Activated T-cell treated with anti-CD3 and anti-CD28 coated beads for 4 hours (primary cell): ENCODE measurements around the gene ACE.

Experiments used
- DNase-seq: peaks from one replicate; pipeline ENCODE4 v3.0.0-alpha.2; 2020

Gene ACE

DNA sequence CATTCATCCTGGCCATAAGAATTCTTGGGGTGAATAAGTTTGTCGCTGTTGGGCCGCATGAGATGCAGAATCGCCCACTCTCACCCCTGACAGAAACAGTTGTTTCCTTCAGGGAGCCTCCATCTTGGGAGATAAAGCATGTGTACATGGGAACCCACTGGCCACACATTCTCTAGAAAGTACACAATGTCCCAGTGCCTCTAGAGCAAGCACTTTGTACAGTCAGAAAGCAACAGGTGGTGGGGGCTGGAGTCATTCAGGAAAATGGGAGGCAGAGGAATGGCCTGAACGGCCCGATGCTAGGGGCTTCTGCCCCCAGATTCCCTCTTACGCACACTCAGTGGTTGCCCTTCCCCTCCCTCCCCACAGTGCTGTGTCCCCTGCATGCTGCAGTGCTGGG lies 16.1 kb downstream of the ACE start:
- DNase-seq, result no peak

DNA sequence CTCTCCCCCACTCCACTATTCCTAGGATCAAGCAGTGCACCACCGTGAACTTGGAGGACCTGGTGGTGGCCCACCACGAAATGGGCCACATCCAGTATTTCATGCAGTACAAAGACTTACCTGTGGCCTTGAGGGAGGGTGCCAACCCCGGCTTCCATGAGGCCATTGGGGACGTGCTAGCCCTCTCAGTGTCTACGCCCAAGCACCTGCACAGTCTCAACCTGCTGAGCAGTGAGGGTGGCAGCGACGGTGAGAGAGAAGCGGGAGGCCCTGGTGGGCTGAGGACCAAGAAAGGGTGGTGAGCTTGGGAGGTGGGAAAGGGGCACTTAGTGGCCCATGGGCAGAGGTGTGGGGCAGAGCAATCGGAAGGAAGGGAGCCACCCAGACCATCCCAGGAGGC lies 16.6 kb downstream of the ACE start:
- DNase-seq, result no peak

DNA sequence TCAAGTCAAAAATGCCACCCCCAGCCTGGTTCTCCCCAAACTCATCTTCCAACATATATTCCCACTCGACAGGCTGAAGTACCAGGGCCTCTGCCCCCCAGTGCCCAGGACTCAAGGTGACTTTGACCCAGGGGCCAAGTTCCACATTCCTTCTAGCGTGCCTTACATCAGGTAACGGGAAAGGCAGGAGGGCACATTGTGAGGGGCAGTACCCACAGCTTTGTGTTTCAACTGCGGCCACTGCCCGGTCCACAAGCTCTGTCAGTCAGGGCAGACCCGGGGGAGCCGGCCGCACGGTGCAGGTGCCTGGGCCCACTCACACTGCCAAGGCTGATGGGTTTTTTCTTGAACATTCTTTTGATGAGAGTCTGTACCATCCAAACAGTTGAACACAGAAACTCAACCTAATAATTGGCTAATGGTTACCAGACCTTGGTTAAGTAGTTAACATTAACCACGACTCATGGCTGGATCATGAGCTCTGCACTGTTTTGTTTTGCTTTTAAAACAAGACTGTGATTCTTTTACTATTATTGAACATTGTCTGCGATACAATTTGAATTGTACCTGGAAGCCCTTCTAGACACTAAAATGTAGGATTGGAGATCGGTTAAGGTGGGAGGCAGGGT lies 17.6 kb downstream of the ACE start:
- no peak for DNase-seq

DNA sequence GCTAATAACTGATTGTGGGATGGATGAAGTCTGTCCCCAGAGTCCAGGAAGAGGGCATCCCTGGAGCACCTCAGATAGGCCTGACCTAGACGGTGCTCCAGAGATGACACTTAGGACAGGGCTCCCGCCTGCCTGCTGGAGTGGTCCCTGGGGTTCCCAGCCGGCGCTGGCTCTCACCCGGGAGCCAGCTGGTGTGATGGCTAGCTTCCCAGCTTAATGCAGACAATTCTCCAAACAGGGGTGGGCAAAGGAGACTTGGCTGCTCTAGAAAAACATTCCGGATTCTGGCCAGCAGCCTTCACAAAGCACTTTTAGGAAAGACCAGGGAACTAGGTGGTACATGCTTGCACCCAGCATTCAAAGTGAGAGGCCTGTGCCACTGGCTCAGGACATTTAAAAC lies 18.6 kb downstream of the ACE start:
- DNase-seq, result no peak

DNA sequence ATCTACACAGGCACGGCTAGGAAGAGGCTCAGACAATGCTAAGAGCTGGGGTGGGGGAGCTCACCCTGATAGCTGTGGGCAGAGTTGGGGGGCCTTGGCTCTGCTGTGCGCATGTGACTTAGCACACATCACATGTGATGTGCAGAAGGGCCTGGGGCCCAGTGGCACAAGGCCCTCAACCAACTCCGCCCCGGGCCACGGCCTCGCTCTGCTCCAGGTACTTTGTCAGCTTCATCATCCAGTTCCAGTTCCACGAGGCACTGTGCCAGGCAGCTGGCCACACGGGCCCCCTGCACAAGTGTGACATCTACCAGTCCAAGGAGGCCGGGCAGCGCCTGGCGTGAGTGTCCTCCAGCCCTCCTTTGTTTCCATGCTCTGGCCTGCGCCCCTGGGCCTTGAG lies 19.3 kb downstream of the ACE start:
- no peak for DNase-seq

DNA sequence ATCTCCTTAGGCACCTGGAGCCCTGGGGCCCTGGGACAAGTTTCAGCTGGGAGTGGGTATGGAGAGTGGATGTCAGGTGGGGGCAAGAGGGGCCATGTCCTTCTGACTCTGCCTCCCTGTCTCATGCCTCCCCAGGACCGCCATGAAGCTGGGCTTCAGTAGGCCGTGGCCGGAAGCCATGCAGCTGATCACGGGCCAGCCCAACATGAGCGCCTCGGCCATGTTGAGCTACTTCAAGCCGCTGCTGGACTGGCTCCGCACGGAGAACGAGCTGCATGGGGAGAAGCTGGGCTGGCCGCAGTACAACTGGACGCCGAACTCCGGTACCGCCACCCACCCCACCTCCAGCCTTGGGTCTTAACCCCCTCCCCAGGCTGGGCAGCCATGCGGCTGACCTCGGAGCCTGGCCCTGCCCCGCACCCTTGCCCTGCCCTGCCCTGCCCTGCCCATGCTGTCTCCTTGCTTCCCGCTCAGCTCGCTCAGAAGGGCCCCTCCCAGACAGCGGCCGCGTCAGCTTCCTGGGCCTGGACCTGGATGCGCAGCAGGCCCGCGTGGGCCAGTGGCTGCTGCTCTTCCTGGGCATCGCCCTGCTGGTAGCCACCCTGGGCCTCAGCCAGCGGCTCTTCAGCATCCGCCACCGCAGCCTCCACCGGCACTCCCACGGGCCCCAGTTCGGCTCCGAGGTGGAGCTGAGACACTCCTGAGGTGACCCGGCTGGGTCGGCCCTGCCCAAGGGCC lies 20.0 kb downstream of the ACE start:
- no peak for DNase-seq

DNA sequence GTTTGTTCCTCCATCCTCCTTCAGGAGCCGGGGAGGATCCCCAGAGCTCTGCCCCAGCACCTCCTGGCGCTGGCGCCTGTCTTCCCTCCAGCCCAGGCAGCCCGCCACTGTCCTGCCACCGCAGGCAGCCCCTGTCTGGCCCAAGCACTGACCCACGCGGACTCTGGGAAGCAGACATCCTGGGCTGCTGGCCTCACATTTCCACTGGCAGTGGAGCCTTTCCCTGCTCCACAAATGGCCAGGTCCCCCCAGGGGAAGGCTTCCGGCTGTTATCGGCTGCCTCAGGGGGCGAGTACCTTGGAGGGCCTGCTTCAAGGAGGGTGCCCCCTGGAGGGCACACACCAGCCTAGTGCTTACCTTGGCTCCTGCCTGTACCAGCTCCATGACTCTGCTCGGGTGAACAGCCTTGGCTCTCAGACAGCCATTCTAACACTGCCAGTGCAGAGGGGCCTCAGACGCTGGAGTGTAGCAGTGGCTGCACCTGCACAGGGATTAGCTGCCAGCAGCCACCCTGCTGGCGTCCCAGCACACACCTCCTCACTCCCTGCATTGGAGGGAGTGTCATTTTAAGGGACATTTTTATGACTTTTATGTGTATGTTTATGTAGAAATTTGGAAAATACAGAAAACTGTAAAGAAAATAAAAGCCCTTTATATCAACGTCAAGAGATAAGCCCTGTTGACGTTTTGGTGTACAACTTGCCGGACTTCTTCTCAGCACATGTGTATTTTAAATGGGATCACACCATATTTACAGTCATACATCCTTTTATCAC lies 21.0 kb downstream of the ACE start:
- no peak for DNase-seq

DNA sequence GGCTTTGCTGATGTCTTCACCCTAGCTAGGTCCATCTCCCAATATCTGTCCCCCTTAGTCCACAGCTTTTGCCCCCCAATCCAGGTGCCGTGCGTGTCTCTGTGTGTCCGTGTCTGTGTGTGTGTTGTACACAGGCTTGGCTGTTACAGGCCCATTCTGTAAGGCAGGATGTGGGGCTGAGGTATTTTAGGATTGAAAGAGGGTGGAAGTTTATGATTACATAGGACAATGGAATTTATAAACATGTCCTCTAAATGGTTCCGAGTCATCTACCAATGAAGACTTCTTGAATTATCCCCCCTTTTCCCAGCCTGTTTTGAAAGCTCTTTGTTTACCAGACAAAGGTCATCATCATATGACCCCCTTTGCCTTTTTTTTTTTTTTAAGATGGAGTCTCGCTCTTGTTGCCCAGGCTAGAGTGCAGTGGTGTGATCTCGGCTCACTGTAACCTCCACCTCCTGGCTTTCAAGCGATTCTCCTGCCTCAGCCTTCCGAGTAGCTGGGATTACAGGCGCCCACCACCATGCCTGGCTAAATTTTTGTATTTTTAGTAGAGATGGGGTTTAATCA lies 21.9 kb downstream of the ACE start:
- DNase-seq, result no peak

DNA sequence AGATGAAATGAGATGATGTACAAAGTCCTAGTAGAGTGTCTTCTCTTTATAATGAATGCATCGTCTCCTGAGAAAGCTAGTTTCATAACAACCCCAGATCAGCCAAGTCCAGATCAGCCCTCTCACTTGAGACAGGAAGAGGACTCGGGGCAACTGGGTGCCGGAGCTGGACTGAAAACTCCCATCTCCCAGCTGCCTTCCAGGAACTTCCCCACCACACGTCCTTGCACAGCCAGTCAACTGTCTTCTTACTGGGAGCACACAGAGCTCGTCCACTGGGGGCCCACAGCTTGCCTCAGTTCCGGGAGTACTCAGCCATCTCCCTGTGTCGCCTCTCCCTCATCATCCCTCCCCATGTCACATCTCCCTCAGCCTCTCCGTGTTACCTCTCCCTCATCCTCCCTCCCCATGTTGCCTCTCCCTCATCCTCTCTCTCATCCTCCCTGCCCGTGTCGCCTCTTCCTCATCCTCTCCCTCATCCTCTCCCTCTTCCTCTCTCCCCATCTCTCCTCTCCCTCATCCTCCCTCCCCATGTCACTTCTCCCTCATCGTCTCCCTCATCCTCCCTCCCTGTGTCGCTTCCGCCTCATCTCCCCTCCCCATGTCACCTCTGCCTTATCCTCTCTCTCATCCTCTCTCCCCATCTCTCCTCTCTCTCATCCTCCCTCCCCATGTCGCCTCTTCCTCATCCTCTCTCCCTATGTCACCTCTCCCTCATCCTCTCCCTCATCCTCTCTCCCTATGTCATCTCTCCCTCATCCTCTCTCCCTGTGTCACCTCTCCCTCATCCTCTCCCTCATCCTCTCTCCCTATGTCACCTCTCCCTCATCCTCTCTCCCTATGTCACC lies 23.9 kb downstream of the ACE start:
- DNase-seq, result no peak

DNA sequence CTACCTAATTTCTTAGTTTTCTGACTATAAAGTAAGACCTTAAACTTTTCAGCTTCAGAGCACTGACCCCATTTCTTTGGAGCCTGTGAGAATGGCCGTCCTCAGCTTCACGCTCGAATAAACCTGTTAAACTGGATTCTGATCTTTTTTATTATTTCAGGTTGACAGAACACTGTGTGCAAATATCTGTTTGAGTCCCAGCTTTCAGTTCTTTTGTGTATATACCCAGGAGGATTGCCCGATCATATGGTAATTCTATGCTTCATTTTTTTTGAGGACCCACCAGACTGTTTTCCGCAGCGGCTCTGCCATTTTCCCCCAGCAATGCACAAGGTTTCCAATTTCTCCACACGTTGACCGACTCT lies 26.5 kb downstream of the ACE start:
- no peak for DNase-seq

DNA sequence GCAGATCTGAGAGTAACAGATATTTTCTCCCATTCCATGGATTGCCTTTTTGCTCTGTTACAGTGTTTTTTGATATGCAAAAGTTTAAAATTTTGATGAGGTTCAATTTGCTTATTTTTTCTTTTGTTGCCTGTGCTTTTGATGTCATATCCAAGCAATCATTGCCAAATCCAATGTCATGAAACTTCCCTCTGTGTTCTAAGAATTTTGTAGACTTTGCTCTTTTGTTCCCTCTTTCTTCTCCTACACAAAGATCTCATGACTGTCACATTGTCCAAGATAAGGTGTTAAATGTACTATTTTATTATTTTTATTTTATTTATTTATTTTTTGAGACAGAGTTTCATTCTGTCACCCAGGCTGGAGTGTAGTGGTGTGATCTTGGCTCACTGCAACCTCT lies 27.4 kb downstream of the ACE start:
- no peak for DNase-seq

DNA sequence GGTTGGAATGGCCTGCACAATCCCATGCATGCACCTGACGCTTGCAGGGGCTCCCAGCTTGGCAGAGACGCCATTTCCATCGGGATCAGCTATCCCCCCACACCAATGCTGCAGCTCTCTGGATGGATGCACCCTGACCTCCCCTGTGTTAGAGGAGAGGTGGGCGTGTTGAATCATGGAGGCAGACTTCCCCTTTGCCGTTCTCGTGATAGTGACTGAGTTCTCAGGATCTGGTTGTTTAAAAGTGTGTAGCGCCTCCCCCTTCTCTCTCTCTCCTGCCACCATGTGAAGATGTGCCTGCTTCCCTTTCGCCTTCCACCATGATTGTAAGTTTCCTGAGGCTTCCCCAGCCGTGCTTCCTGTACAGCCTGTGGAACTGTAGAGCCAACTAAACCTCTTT lies 28.5 kb downstream of the ACE start:
- no peak for DNase-seq

DNA sequence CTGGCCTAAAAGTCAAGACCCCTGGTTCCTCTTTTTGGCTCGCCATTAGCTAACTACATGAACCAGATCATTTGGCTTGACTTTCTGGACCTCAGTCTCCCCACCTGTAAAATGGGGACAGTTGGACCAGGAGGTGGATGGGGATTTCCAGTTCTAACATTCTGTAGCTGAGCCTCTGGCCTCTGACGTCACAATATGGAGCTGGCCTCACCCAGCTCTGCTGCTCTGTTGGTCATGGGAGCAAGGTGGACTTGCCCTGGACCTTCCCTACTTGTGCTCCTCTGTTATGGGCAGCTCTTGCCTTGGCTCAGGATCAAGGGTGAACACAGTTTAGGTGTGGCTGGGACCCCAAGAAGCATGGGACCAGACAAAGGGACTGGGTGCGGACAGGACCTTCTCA lies 29.8 kb downstream of the ACE start:
- DNase-seq, result no peak

DNA sequence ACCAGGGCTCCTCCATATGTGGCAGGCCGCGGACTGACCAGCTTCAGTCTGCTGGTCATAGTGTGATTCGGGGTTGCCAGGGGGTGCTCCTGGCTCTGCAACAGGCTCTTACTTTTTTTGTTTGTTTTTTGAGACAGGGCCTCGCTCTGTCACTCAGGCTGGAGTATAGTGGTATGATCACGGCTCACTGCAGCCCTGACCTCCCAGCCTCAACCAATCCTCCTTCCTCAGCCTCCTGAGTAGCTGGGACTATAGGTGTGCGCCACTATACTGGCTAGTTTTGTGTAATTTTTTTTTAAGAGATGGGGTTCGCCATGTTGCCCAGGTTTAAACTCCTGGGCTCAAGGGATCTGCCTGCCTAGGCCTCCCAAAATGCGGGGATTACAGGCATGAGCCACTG lies 34.5 kb downstream of the ACE start:
- no peak for DNase-seq

DNA sequence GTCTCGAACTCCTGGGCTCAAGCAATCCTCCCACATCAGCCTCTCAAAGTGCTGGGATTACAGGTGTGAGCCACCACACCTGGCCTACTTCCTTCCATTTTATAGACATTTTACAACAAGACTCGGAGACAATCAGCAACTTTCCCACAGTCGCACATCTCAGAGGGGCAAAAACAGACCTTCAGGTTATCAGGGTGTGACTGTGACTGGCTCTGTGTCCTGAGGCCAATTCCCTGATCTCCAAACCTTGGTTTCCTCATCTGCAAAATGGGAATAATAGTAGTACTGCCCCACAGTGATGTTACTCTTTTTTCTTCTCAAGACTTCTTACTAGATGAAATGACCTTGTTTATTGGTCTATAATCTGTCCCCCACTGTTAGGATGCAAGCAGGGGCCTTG lies 35.5 kb downstream of the ACE start:
- no peak for DNase-seq

DNA sequence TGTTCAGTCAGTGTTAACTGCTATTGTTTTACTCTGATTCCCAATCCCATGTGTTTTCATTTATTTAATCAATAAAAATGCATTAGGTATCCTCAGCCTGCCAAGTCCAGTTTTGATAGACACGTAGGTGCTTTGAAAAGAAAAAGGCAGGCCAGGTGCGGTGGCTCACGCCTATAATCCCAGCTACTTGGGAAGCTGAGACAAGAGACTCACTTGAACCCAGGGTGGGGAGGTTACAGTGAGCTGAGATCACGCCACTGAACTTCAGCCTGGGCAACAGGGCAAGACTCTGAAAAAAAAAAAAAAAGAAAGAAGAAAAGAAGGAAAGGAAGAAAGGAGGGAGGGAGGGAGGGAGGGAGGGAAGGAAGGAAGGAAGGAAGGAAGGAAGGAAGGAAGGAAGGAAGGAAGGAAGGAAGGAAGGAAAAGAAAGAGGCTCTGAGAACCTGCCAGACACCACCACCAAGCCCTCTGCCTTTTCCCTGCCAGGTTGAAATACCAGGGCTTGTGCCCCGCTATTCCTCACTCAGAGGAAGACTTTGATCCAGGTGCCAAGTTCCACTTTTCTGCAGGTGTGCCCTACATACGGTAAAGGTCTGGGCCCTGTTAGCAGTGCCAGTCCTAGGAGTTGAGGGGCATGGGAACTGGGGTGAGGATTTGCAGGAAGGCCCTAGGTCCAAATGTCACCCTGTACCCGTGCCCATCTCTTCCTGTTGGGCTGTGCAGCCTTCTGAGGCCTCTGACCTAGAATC lies 36.2 kb downstream of the ACE start:
- no peak for DNase-seq

DNA sequence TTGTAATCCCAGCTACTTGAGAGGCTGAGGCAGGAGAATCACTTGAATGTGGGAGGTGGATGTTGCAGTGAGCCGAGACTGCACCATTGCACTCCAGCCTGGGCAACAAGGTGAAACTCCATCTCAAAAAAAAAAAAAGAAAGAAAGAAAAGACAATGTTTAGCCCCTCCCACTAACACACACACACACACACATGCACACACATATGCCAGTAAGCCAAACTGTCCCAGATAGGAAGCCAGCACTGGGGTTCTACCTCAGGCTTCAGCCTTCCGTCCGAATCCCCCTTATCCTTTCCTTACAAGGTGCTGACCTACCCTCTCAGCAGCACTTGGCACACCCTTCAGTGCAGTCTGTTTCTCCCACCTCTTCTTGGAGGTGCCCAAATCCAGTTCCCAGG lies 37.6 kb downstream of the ACE start:
- no peak for DNase-seq

DNA sequence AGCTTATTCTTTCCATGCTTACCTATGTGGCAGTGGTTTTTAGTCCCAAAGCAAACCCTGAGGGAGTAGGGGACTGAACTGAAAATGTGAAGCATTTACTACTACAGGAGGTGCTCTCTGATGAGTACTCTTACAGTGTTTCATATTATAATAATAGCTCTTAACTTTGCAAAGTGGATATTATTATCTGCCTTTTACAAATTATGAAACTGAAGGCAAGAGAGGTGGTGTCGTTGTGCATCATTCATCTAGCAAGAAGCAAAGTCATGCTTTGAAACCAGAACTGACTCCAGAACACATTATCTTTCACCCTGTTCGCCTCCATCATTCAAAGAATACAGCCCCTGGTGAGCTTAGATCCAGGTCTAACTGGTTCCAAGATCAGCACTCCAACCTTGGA lies 38.1 kb downstream of the ACE start:
- no peak for DNase-seq

DNA sequence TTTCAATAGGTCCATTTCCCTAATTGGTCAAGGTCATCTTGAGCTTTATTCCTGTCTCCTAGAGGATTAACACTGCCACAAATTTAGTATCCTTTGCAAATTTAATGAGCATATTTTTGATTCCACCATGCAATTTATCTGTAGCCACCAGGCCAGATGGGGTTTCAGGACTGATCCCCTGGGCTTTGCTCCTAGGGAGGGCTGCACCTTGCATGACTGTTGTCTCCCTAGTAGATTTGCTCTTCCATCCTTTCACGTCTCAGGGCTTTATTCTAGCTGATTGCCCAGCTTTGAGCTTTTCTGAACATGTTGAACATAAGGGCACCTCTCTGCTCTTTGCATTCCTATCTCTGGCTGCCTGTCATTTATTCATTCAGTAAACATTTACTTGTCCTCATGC lies 38.6 kb downstream of the ACE start:
- no peak for DNase-seq

DNA sequence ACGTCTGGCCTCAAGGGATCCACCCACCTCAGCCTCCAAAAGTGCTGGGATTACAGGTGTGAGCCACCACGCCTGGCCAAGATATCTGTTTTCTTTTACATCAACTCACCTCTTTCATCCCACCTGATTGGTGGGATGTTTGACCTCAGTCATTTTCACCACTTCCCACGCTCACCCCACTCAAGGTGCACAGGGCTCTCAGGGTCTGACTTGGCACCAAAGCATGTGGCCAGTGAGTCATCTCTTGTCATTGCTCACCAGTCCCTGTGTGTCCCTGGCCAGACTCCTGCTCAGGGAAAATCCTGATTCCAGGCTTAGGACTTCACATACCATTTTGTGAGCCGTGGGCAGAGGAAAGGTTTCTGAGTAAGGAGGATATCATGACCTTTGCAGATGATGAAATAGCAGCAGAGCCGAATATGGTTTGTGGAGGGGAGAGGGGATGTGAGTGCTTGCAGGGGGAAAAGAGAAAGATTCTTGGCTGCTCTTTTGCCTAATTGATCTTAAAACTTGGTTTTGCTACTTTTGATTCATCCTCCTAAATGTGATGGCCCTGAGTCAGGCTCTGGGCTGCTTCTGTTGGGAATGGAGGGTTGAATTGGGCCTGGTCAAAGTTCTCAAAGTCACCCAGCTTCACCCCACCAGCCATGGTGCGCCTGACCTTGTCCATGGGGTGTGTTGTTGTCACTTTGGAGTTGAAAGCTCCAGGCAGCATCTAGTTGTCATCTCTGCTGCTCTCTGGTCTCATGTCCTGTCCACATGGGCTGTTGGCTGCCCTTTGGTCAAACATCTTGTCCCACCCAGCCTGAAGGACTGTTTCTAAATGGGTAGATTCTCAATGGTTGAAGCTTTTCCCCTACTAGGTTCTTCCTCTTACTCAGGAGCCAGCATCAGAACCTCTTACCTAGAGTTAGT lies 40.3 kb downstream of the ACE start:
- no peak for DNase-seq
